Peyer's patch (tissue), 4 donors: Measurements from ENCODE around the gene ATP2B2. TPM values are rescaled to one million over a fixed set of nuclear protein-coding genes. Genes with fewer than 3 reads are reported as not detected.

ENCODE experiments used
- DNase-seq, 3 donors: peaks; one replicate each; pipeline ENCODE4 v3.0.0-alpha.2; 2017 to 2019
- H3K27ac ChIP-seq, 4 donors: fragments of 200-600 bp; sonication (generic); one replicate each; pipeline ENCODE4 v1.5.1; 2016 to 2019
- H3K27me3 ChIP-seq, 2 donors: fragments of 200-600 bp; sonication (generic); one replicate each; pipeline ENCODE4 v1.5.1; 2019
- H3K36me3 ChIP-seq, 3 donors: fragments of 200-600 bp; sonication (generic); one replicate each; pipeline ENCODE4 v1.5.1; 2016 to 2019
- H3K4me1 ChIP-seq, 4 donors: fragments of 200-600 bp; sonication (generic); one replicate each; pipeline ENCODE4 v1.5.1; 2016 to 2019
- H3K4me3 ChIP-seq, 4 donors: fragments of 200-600 bp; sonication (generic); 1 replicate in 3 of 4; 2 replicates in 1 of 4; pipeline ENCODE4 v1.5.1; 2016 to 2019; ENCODE audit warnings: mild to moderate bottlenecking in 1 of 4
- H3K9me3 ChIP-seq, 4 donors: fragments of 200-600 bp; sonication (generic); one replicate each; pipeline ENCODE4 v1.5.1; 2016 to 2019; ENCODE audit warnings: mild to moderate bottlenecking in 1 of 4
- POLR2A ChIP-seq, 2 donors: fragments of 450-650 bp; IDR thresholded peaks; one replicate each; pipeline ENCODE4 v1.5.1; 2017; ENCODE audit warnings: antibody characterized with exemption in 2 of 2, mild to moderate bottlenecking in 2 of 2, moderate library complexity in 2 of 2
- total RNA-seq, 4 donors: library from RNA; depleted of rRNA; stranded (reverse); fragments of >200 nt; gene quantifications; one replicate each; pipeline ENCODE4 v1.1.0, GENCODE V29; 2016
- TF ChIP-seq, protein P1 (sequence below), 6 experiments: fragments of 450-650 bp in 4 of 6; fragments of 200-600 bp in 2 of 6; sonication (generic) in 1 of 6; IDR thresholded peaks; one replicate each; pipeline ENCODE4 v1.5.1; 2017 to 2019; ENCODE audit warnings: antibody characterized with exemption in 6 of 6, mild to moderate bottlenecking in 3 of 6, moderate library complexity in 1 of 6

The ATP2B2 gene
- total RNA-seq, 4 donors from 2014 or later: not detected

DNA sequence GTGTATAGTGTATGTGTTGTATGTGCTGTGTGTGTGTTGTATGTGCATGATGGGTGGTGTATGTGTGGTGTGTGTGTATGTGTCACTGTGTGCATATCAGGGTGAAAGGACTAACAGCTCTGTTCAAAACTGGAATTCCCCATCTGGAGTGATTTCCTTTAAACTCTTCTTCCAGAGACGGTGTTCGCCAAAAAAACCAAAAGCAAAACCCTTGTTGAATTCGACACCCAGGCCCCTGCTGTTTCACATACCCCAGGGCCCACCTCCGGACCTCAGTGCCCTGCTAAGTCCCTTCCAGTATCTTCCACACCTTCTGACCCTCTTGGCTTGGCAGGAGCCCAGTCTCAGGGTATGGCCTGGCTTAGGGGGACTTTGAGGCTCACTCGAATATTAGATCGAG lies 139.6 kb downstream of the ATP2B2 start:
- no peak overlapping the region for H3K27ac ChIP-seq
- no peaks in the 10 kb centered on the region for H3K4me1 ChIP-seq
- no peaks in the 10 kb centered on the region for H3K27me3 ChIP-seq
- no peak overlapping the region for H3K4me3 ChIP-seq
- H3K36me3 ChIP-seq: no peaks in the 10 kb centered on the region
- TF ChIP-seq, protein P1, sequence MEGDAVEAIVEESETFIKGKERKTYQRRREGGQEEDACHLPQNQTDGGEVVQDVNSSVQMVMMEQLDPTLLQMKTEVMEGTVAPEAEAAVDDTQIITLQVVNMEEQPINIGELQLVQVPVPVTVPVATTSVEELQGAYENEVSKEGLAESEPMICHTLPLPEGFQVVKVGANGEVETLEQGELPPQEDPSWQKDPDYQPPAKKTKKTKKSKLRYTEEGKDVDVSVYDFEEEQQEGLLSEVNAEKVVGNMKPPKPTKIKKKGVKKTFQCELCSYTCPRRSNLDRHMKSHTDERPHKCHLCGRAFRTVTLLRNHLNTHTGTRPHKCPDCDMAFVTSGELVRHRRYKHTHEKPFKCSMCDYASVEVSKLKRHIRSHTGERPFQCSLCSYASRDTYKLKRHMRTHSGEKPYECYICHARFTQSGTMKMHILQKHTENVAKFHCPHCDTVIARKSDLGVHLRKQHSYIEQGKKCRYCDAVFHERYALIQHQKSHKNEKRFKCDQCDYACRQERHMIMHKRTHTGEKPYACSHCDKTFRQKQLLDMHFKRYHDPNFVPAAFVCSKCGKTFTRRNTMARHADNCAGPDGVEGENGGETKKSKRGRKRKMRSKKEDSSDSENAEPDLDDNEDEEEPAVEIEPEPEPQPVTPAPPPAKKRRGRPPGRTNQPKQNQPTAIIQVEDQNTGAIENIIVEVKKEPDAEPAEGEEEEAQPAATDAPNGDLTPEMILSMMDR (IDR thresholded peaks at IDR 0.05): no peak
- no peak for TF ChIP-seq POLR2A (IDR thresholded peaks at IDR 0.05)
- H3K9me3 ChIP-seq: no peaks in the 10 kb centered on the region
- DNase-seq: no peak

DNA sequence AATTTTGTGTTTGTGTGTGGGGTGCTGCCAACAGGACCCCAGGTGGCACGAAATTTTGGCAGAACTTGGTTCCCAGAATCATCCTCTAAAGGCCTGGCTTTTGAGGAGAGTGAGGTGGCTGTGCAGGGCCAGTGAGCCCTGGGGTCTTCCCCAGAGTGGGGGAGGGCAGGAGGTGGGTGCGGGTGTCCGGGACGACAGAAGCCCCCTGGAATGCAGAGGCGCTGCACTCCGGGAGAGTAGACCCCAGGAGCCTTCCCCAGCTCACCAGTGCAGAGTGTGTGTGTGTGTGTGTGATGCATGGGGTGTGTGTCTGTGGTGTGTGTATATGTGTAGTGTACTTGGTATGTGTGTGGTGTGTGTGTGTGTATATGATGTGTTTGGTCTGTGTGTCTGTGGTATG lies 140.1 kb downstream of the ATP2B2 start:
- Histone ChIP-seq H3K27me3 (no peaks in the 10 kb centered on the region), H3K4me3 (no peak overlapping the region), H3K27ac (no peak overlapping the region), H3K9me3 (no peaks in the 10 kb centered on the region), H3K36me3 (no peaks in the 10 kb centered on the region), H3K4me1 (no peaks in the 10 kb centered on the region)
- DNase-seq: peak in 1 of 3 donors; percentile 20
- TF ChIP-seq POLR2A (IDR thresholded peaks at IDR 0.05): no peak
- TF ChIP-seq, protein P1 (IDR thresholded peaks at IDR 0.05): no peak

DNA sequence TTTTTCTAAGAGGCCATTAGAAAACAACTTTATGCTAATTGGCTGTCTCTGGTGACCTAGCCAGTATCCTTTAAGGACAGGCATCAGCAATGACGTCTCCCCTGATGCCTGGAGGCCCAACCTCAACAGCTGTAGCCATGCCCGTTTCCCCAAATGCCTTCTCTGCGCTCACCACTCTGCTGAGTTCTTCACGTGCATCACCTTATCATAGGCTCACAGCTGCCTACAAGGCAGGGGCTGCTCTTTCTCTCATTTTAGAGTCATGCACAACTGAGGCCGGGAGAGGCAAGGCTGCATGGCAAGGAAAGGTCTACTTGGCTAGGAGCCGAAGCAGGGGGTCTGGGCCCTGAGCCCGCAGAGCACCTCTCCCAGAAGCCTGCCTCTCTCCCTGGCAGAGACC lies 140.6 kb downstream of the ATP2B2 start:
- no peaks in the 10 kb centered on the region for H3K27me3 ChIP-seq
- H3K4me1 ChIP-seq: no peaks in the 10 kb centered on the region
- no peaks in the 10 kb centered on the region for H3K9me3 ChIP-seq
- TF ChIP-seq, protein P1 (IDR thresholded peaks at IDR 0.05): no peak
- no peak for TF ChIP-seq POLR2A (IDR thresholded peaks at IDR 0.05)
- no peaks in the 10 kb centered on the region for H3K36me3 ChIP-seq
- peak in 1 of 3 donors; percentile 12 for DNase-seq
- no peak overlapping the region for H3K4me3 ChIP-seq
- no peak overlapping the region for H3K27ac ChIP-seq

DNA sequence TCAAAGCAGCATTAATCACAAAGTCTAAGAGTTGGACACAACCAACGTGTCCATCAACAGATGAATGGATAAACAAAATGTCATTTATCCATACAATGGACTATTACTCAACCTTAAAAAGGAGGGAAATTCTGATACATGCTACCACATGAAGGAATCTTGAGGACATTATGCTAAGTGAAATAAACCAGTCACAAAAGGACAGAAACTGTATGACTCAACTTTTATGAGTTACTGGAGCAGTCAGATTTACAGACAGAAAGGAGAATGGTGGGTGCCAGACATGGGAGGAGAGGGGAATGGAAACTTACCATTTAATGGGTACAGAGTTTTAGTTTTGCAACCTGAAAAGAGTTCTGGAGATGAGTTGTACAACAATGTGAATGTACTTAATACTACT lies 141.5 kb downstream of the ATP2B2 start:
- no peak for DNase-seq
- H3K9me3 ChIP-seq: no peaks in the 10 kb centered on the region
- TF ChIP-seq, protein P1 (IDR thresholded peaks at IDR 0.05): no peak
- no peak for TF ChIP-seq POLR2A (IDR thresholded peaks at IDR 0.05)
- H3K4me1 ChIP-seq: no peaks in the 10 kb centered on the region
- no peaks in the 10 kb centered on the region for H3K36me3 ChIP-seq
- no peak overlapping the region for H3K27ac ChIP-seq
- H3K27me3 ChIP-seq: no peaks in the 10 kb centered on the region
- no peak overlapping the region for H3K4me3 ChIP-seq

DNA sequence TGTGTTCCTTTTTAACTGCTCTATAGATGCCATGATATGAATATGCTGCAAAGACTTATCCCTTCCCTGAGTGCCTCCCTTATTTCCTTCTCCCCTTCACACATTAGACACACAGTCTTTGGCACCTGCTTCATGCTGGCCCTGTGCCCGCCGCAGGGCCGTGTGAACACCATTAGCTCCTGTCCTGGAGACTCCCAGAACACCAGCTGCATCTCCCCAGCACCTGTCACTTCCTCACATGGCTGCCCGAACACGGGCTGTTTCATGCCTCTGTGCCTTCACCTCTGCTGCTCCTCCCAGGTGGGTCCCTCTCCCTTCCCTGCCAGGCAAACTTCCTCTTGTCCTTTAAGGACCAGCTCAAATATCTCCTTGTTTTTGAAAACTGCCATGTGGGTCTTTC lies 144.0 kb downstream of the ATP2B2 start:
- Histone ChIP-seq H3K27me3 (no peaks in the 10 kb centered on the region), H3K4me1 (no peaks in the 10 kb centered on the region), H3K9me3 (no peaks in the 10 kb centered on the region), H3K27ac (no peak overlapping the region), H3K4me3 (no peak overlapping the region), H3K36me3 (no peaks in the 10 kb centered on the region)
- DNase-seq: peak in 1 of 3 donors; percentile 50
- TF ChIP-seq, protein P1 (IDR thresholded peaks at IDR 0.05): no peak
- TF ChIP-seq POLR2A (IDR thresholded peaks at IDR 0.05): no peak

DNA sequence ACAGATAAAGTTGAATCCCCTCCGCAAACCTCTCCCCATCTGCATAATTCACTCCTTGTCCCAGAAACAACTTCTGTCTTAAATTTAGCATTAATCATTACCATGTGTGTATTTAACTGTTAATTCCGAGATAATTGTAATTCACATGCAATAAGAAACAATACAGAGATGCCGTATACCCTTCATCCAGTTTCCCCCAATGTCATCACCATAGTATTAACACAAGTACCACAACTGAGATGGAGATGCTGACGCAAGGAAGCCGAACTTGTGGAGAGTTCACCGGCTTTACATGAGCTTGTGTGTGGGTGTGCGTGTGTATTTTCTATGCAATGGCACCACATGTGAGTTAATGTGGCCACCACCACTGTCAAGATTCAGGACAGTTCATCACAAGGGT lies 144.9 kb downstream of the ATP2B2 start:
- no peaks in the 10 kb centered on the region for H3K4me1 ChIP-seq
- TF ChIP-seq, protein P1 (IDR thresholded peaks at IDR 0.05): no peak
- TF ChIP-seq POLR2A (IDR thresholded peaks at IDR 0.05): no peak
- H3K27ac ChIP-seq: no peak overlapping the region
- H3K9me3 ChIP-seq: no peaks in the 10 kb centered on the region
- H3K36me3 ChIP-seq: no peaks in the 10 kb centered on the region
- DNase-seq: no peak
- H3K4me3 ChIP-seq: no peak overlapping the region
- no peaks in the 10 kb centered on the region for H3K27me3 ChIP-seq
